ENCODE data around the gene RPA3.
"Not testable (repeated sequence)": the region's sequence is repeated elsewhere in the genome, so short reads cannot be mapped to it uniquely, and the experiment has no call there.

RPA3 gene

GRCh38 chr7:7664291-7664690 is 54.1 kb downstream of the RPA3 start:
- no peak for DNase-seq (ENCODE audit: extremely low spot score)
- CTCF ChIA-PET = interaction anchor here (1.2 to 1.4 kb wide), 2 partner anchors 17 to 240 kb away, joined by 3 read pairs; no protein-coding TSS in a partner anchor
- POLR2A ChIA-PET = no interaction called here
- TF ChIP-seq, protein P1, sequence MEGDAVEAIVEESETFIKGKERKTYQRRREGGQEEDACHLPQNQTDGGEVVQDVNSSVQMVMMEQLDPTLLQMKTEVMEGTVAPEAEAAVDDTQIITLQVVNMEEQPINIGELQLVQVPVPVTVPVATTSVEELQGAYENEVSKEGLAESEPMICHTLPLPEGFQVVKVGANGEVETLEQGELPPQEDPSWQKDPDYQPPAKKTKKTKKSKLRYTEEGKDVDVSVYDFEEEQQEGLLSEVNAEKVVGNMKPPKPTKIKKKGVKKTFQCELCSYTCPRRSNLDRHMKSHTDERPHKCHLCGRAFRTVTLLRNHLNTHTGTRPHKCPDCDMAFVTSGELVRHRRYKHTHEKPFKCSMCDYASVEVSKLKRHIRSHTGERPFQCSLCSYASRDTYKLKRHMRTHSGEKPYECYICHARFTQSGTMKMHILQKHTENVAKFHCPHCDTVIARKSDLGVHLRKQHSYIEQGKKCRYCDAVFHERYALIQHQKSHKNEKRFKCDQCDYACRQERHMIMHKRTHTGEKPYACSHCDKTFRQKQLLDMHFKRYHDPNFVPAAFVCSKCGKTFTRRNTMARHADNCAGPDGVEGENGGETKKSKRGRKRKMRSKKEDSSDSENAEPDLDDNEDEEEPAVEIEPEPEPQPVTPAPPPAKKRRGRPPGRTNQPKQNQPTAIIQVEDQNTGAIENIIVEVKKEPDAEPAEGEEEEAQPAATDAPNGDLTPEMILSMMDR (IDR thresholded peaks at IDR 0.05; ENCODE audit: control extremely low read depth, extremely low read depth, low read depth, missing control alignments) = no peak

DNA sequence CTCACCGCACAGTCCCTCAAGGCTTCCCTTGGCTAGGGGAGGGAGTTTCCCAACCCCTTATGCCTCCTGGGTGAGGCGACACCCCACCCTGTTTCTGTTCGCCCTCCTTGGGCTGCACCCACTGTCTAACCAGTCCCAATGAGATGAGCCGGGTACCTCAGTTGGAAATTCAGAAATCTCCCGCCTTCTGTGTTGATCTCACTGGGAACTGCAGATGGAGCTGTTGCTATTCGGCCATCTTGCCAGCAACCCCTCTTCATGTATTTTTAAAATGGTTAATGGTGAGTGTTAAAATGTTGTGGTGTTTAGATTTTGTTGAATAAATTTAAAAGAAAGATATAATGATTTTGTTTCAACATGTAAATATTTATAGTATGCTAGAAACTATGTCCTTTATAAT is 55.9 kb downstream of the RPA3 start:
- no peak for DNase-seq (ENCODE audit: extremely low spot score)
- ChIA-PET POLR2A (no interaction called here), CTCF (interaction anchor here (0.8 to 1.7 kb wide), 3 partner anchors 9 to 528 kb away, joined by 3 read pairs; no protein-coding TSS in a partner anchor)
- TF ChIP-seq, protein P1 (IDR thresholded peaks at IDR 0.05; ENCODE audit: control extremely low read depth, extremely low read depth, low read depth, missing control alignments) = no peak

- DNase-seq (ENCODE audit: extremely low spot score); CTCF ChIA-PET; POLR2A ChIA-PET: not testable (repeated sequence)
Observed at GRCh38 chr7:7656459-7656858, 61.9 kb downstream of the RPA3 start.

DNA sequence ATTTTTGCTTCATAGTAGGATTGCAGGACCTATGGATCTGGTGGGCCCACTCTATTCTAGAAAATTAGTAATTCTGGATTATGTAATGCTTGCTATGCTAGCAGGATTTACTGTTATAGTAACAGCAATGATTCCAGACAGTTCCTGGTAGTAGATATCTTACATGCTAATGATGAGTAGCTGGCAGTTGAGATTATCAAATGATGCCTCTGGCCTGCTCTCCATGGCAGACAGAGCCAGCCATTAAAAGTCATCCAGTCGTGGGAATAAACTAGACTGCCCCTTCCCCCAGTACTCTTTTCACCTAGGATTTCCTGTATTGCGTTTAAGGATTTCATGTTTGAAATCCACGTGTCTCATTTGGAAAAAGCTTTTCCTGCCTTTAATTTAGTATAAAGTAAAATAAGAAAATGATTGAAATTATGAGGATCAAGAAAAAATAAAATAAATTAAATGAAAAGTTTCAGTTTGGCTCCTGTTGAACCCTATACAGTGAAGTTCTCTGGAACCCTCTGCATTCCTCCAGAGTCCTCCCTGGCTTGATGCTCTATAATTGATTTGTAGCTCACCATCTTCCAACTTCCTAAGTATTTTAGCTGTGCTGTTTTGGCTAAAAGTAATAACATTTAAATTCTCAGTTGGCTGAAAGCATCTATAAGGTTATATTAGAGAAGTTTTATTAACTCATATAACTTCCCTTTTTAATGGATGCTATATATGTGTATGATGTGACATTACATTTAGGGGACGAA is 63.3 kb downstream of the RPA3 start:
- POLR2A ChIA-PET = no interaction called here
- TF ChIP-seq, protein P1 (IDR thresholded peaks at IDR 0.05; ENCODE audit: control extremely low read depth, extremely low read depth, low read depth, missing control alignments) = no peak
- CTCF ChIA-PET = interaction anchor here (0.6 to 0.8 kb wide), 2 partner anchors 9 to 26 kb away, joined by 3 to 4 read pairs; no protein-coding TSS in a partner anchor
- DNase-seq (ENCODE audit: extremely low spot score) = no peak

DNA sequence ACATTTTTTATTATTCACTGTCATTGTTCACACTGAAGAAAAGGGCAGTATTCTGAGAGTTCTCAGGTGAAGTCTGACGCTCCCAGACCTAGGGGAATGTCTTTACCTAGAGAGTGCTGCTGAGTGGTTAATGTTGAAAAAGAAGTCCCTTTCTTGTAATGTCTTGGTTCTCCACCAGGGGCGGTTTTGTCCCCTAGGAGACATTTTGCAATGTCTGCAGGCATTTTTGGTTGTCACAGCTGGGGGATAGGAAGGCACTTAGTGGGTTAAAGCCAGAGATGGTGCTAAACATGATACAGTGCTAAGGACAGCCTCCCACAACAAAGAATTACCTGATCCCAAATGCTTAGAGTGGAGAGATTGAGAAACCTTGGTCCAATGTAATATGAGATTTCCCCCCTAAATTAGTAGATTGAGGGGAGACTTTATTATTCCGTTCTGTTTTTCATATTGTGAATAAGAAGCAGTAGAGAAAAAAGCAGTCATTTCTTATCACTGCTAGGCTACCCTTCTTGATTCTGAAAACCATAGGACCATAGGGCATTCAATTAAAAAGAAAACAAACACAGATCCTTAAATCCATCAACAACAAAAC is 64.7 kb downstream of the RPA3 start:
- CTCF ChIA-PET = interaction anchor here (1.0 to 3.1 kb wide), 2 partner anchors 13 to 339 kb away, joined by 3 to 19 read pairs; partner anchors contain the start of gene UMAD1
- TF ChIP-seq, protein P1 (IDR thresholded peaks at IDR 0.05; ENCODE audit: control extremely low read depth, extremely low read depth, low read depth, missing control alignments) = peak; percentile 29
- POLR2A ChIA-PET = no interaction called here
- DNase-seq (ENCODE audit: extremely low spot score) = peak; percentile 18

- ChIA-PET POLR2A (no interaction called here), CTCF (interaction anchor here (1.0 to 3.1 kb wide), 2 partner anchors 12 to 340 kb away, joined by 3 to 19 read pairs; partner anchors contain the start of gene UMAD1)
- TF ChIP-seq, protein P1 (IDR thresholded peaks at IDR 0.05; ENCODE audit: control extremely low read depth, extremely low read depth, low read depth, missing control alignments) = no peak
- DNase-seq (ENCODE audit: extremely low spot score) = no peak
Observed at GRCh38 chr7:7652798-7653540, 65.4 kb downstream of the RPA3 start.

Measured in GM10248 (cell line).